ENCODE results near the gene ADAM10. TPM values are rescaled to one million over a fixed set of nuclear protein-coding genes. Genes with fewer than 3 reads are reported as not detected.

Gene ADAM10
- total RNA-seq, result 116 and 125 TPM in 2 replicates
- long read RNA-seq, full-length matches to known transcripts, result 30 of 71 reads
- long read RNA-seq, partial matches to known transcripts, result 25 of 71 reads
- long read RNA-seq, other reads (novel, unspliced or antisense), result 16 of 71 reads

GRCh38 chr15:58749532-58750337 lies at the start of gene ADAM10:
Gene ADAM10, minus strand, starts transcription at chr15:58749707. Its CDS starts 173 bp downstream, at chr15:58749534.
- peak; percentile 96 for DNase-seq (ENCODE audit: low read depth, low spot score)
- Mint-ChIP-seq H3K9me3 (no peaks in the 10 kb centered on the region), H3K4me3 (peak within 1 kb of the TSS; percentile 99), H3K4me1 (peaks cover 38% of the 10 kb centered on the region), H3K36me3 (ENCODE audit: low read depth) (peaks cover 3% of the 10 kb centered on the region), H3K27ac (ENCODE audit: unreplicated experiment) (peak within 1 kb of the TSS; percentile 98), H3K27me3 (ENCODE audit: low read depth) (no peaks in the 10 kb centered on the region)
- TF ChIP-seq CTCF (conservative IDR thresholded peaks at IDR 0.05), result no peak

- no peak for DNase-seq (ENCODE audit: low read depth, low spot score)
- Mint-ChIP-seq H3K36me3 (ENCODE audit: low read depth) (peaks cover 12% of the 10 kb centered on the region), H3K4me3 (no peak overlapping the region), H3K4me1 (no peaks in the 10 kb centered on the region), H3K27me3 (ENCODE audit: low read depth) (no peaks in the 10 kb centered on the region), H3K9me3 (peaks cover 4% of the 10 kb centered on the region), H3K27ac (ENCODE audit: unreplicated experiment) (no peak overlapping the region)
- TF ChIP-seq CTCF (conservative IDR thresholded peaks at IDR 0.05), result no peak
These were observed 48.0 kb upstream of the ADAM10 start for GRCh38 chr15:58797505-58797904.

GRCh38 chr15:58795825-58796224 lies 46.3 kb upstream of the ADAM10 start:
- H3K27me3 Mint-ChIP-seq (ENCODE audit: low read depth), result no peaks in the 10 kb centered on the region
- H3K4me3 Mint-ChIP-seq, result no peak overlapping the region
- H3K4me1 Mint-ChIP-seq, result no peaks in the 10 kb centered on the region
- no peak overlapping the region for H3K27ac Mint-ChIP-seq (ENCODE audit: unreplicated experiment)
- peaks cover 4% of the 10 kb centered on the region for H3K9me3 Mint-ChIP-seq
- peaks cover 15% of the 10 kb centered on the region for H3K36me3 Mint-ChIP-seq (ENCODE audit: low read depth)
- TF ChIP-seq CTCF (conservative IDR thresholded peaks at IDR 0.05), result no peak
- DNase-seq (ENCODE audit: low read depth, low spot score), result no peak

- no peak overlapping the region for H3K27ac Mint-ChIP-seq (ENCODE audit: unreplicated experiment)
These were observed 44.4 kb upstream of the ADAM10 start for GRCh38 chr15:58793862-58794261.

GRCh38 chr15:58788056-58788710 lies 38.7 kb upstream of the ADAM10 start:
- H3K27ac Mint-ChIP-seq (ENCODE audit: unreplicated experiment), result no peak overlapping the region

More at GRCh38 chr15:58793862-58794261, 44.4 kb upstream of the ADAM10 start:
- Mint-ChIP-seq H3K4me1 (no peaks in the 10 kb centered on the region), H3K4me3 (no peak overlapping the region), H3K9me3 (peaks cover 4% of the 10 kb centered on the region), H3K27me3 (ENCODE audit: low read depth) (no peaks in the 10 kb centered on the region), H3K36me3 (ENCODE audit: low read depth) (peaks cover 15% of the 10 kb centered on the region)
- TF ChIP-seq CTCF (conservative IDR thresholded peaks at IDR 0.05), result no peak
- no peak for DNase-seq (ENCODE audit: low read depth, low spot score)

More at GRCh38 chr15:58788056-58788710, 38.7 kb upstream of the ADAM10 start:
- no peak for DNase-seq (ENCODE audit: low read depth, low spot score)
- H3K9me3 Mint-ChIP-seq, result no peaks in the 10 kb centered on the region
- TF ChIP-seq CTCF (conservative IDR thresholded peaks at IDR 0.05), result no peak
- H3K36me3 Mint-ChIP-seq (ENCODE audit: low read depth), result peaks cover 3% of the 10 kb centered on the region
- no peaks in the 10 kb centered on the region for H3K4me1 Mint-ChIP-seq
- no peak overlapping the region for H3K4me3 Mint-ChIP-seq
- no peaks in the 10 kb centered on the region for H3K27me3 Mint-ChIP-seq (ENCODE audit: low read depth)

Data from neural crest cell (in vitro differentiated cells).